Activated CD8-positive, alpha-beta memory T cell treated with anti-CD3 and anti-CD28 coated beads for 1 hour (primary cell): Measurements from ENCODE around the gene RGR.

Experiments
- DNase-seq, 2 donors: peaks; one replicate each; pipeline ENCODE4 v3.0.0-alpha.2; 2020; ENCODE audit warnings: low read depth in 1 of 2; ENCODE audit errors: extremely low read depth in 1 of 2

RGR gene

GRCh38 chr10:84244651-84245270 is at the start of gene RGR:
Gene RGR, plus strand, starts transcription at chr10:84245053. Its CDS starts 38 bp downstream, at chr10:84245091.
- no peak for DNase-seq

DNA sequence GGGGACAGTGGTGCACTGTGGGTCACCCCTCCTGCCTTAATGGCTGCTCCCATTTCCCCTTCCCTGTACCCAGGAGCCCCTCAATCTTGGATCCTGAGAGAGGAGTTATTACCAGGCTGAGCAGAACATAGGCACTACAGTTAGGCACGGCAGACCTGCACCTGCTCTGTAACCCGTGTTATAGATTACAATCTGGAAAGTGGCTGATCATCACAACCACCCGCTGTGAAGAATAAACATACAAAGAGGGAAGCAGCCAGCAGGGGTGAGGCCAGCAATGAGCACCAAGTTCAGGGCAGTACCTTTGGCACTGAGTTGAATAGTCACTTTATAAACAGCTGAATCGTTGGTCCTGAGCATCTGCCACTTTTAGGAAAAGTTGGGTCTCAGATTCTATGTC is 48.8 kb upstream of the RGR start:
- no peak for DNase-seq

DNA sequence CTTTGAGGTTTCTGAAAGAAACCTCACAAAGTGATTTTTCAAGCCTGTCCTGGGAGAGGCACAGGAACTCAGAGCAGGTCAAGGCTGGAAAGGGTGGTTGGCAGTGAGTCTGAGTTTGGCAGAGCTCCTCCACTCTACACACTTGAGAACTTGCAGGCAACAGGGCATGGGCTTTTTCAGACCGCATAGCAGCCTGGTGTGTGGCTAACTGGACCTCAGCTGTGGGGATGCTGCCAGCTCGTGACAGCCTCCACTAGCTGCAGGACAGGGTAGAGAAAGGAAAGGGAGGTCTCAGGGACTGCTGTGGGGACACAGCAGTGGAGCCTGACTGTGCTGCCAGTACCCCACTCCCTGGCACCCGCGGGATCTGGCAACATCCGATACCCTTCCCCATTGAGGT is 47.9 kb upstream of the RGR start:
- no peak for DNase-seq

- DNase-seq: no peak
Observed at GRCh38 chr10:84197643-84198042, 47.2 kb upstream of the RGR start.

- no peak for DNase-seq
Observed at GRCh38 chr10:84198206-84198915, 46.5 kb upstream of the RGR start.

- DNase-seq: no peak
Observed at GRCh38 chr10:84200537-84201243, 44.2 kb upstream of the RGR start.

DNA sequence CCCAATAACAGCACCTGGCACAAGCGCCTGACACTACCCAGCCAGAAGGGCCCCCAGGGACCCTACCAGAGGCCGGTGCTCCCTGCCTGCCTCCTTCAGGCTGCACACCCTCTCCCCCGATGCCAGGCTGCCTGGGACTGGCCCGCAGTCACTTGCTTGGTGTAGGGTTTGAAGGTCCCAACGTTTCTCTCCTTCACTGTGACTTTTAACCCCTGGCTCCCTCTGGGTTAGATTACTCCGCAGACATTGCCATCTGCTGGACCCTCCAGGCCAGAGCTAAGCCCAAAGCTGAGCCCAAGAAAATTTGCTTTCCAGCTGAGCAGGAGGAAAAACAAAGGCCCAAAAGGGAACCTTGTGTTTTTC is 43.6 kb upstream of the RGR start:
- no peak for DNase-seq

DNA sequence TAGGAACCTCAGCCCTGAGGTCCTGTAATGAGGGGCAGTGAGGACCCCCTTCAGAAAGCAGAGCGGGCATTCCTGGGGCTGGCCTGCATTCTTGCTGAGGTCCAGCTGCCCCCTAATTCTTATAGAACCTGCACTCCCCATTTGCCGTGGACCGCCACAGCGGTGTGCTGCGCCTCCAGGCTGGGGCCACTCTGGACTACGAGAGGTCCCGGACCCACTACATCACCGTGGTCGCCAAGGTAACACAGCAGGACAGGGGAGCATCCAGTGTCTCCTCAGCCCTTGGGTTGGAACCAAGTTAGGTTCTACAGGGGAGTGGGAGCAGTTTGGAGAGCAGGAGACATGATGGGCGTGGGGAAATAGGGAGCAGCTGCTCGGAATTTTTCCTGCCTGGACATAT is 43.2 kb upstream of the RGR start:
- no peak for DNase-seq

GRCh38 chr10:84202349-84202748 is 42.5 kb upstream of the RGR start:
- DNase-seq: no peak

DNA sequence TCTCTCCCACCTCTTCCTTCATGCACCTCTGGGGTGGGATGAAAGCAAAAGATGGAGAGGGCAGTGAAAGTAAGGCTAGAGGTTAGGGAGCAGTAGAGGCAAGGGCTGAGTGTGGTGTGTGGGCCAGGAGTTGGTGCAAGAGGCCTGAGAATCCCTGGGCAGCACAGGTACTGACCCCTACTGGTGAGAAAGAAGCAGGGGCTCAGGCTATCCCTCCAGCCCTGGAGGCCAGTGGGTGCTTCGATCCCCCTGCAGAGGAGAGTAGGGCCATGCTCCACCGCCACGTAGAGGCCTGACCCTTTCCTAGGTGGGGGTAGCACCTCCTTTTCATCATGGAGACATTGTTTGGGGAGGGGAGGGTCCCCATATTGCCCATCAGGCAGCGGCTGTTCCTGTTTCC is 40.7 kb upstream of the RGR start:
- no peak for DNase-seq

GRCh38 chr10:84204610-84205009 is 40.2 kb upstream of the RGR start:
- DNase-seq: no peak

DNA sequence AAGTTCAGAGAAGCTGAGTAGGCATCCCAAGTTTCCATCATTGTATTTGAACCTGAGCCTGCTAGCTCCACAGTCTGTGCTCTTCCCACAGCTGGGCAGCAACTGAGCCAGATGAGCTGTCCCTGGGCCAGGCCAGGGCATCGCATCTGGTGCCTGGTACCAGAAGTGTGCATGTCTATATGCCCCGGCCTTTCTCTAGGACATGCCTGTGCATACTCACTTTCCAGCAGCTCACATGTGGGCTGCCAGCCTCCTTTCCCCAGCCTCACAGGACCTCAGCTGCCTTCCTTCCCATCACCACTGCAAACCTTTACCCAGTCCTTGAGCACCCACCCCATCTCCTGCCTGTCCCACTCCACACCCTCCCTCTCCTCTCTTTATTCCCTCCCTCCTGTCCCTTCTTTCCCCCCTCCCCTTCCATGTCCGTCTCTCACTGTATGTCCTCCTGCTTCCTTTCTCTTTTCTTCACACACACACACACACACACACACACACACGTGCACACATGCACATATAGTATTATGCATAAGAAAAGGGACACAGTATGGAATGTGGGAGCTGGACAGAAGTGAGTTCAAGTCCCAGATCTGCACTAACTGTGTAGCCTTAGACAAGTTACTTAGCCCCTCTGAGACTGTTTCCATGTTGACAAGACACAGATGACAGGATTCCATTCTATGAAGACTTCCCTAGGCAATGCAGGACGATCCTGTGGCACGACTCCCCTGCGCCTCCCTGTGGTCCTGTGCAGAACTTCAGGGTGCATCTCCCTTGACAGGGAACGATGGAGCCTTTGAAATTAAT is 39.6 kb upstream of the RGR start:
- peak; percentile 38 to 39 for DNase-seq

- no peak for DNase-seq
Observed at GRCh38 chr10:84205853-84206525, 38.9 kb upstream of the RGR start.

DNA sequence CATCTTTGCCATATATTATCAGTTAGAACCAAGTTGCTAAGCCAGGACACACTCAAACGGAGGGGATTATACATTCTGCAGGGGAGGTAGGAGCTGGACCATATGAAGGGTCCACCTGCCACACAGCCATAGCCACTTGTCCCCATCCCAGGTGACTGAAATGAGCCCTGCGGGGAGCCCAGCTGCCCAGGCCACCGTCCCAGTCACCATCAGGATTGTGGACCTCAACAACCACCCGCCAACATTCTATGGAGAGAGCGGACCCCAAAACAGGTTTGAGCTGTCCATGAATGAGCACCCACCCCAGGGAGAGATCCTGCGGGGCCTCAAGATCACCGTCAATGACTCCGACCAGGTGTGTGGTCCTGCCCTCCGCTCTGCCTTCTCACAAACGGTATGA is 36.8 kb upstream of the RGR start:
- no peak for DNase-seq

DNA sequence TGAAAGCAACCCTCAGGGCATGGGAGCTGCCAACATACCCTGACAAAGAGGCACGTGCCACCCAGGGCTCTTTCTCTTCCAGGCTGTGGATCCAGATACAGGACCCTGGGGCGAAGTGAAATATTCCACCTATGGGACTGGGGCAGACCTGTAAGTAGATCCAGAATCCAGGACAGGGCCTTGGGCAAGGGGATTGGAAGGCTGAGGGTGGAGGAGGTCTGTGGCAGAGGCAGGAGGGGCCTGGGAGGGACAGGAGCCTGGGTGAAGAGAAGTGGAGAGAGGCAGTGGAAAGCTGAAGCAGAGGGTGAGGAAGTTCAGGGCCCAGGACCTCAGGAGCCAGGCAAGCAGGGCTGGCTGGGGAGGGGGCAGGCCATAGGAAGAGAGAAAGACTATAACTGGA is 33.3 kb upstream of the RGR start:
- DNase-seq: no peak

- no peak for DNase-seq
Observed at GRCh38 chr10:84212014-84212413, 32.8 kb upstream of the RGR start.

- DNase-seq: no peak
Observed at GRCh38 chr10:84213076-84213475, 31.8 kb upstream of the RGR start.

GRCh38 chr10:84214046-84214572 is 30.7 kb upstream of the RGR start:
- DNase-seq: no peak

GRCh38 chr10:84214612-84215235 is 30.1 kb upstream of the RGR start:
- DNase-seq: no peak

- no peak for DNase-seq
Observed at GRCh38 chr10:84216834-84217233, 28.0 kb upstream of the RGR start.
